Measurements from ENCODE around the gene MRPL22.
"Not testable (repeated sequence)": the region's sequence is repeated elsewhere in the genome, so short reads cannot be mapped to it uniquely, and the experiment has no call there.

MRPL22 gene

GRCh38 chr5:154966874-154967273, 26.0 kb downstream of the MRPL22 start:
- no peak for DNase-seq (ENCODE audit: low read depth, low spot score)
- CTCF ChIA-PET = interaction anchor here (0.8 to 9.8 kb wide), 5 partner anchors 11 to 180 kb away, joined by 3 to 56 read pairs (median 7); no protein-coding TSS in a partner anchor
- H3K4me3 ChIP-seq (ENCODE audit: low read depth, low read length) = no peak overlapping the region
- TF ChIP-seq CTCF (IDR thresholded peaks at IDR 0.05; ENCODE audit: insufficient read depth, low read length, missing control alignments) = no peak
- POLR2A ChIA-PET = no interaction called here

GRCh38 chr5:154967421-154968024, 26.6 kb downstream of the MRPL22 start:
- ChIA-PET POLR2A (no interaction called here), CTCF (interaction anchor here (0.8 to 9.8 kb wide), 6 partner anchors 8 to 179 kb away, joined by 3 to 56 read pairs (median 6); no protein-coding TSS in a partner anchor)
- TF ChIP-seq CTCF (IDR thresholded peaks at IDR 0.05; ENCODE audit: insufficient read depth, low read length, missing control alignments) = peak; percentile 43
- H3K4me3 ChIP-seq (ENCODE audit: low read depth, low read length) = no peak overlapping the region
- DNase-seq (ENCODE audit: low read depth, low spot score) = no peak

- no peak overlapping the region for H3K4me3 ChIP-seq (ENCODE audit: low read depth, low read length)
- ChIA-PET CTCF (interaction anchor here (1.0 to 9.8 kb wide), 6 partner anchors 9 to 169 kb away, joined by 3 to 56 read pairs (median 6); no protein-coding TSS in a partner anchor), POLR2A (no interaction called here)
- DNase-seq (ENCODE audit: low read depth, low spot score) = no peak
- no peak for TF ChIP-seq CTCF (IDR thresholded peaks at IDR 0.05; ENCODE audit: insufficient read depth, low read length, missing control alignments)
Observed at GRCh38 chr5:154968953-154969352, 28.1 kb downstream of the MRPL22 start.

GRCh38 chr5:154970759-154971158, 29.9 kb downstream of the MRPL22 start:
- no peak overlapping the region for H3K4me3 ChIP-seq (ENCODE audit: low read depth, low read length)
- ChIA-PET POLR2A (no interaction called here), CTCF (interaction anchor here (1.1 to 9.8 kb wide), 7 partner anchors 10 to 1854 kb away, joined by 3 to 123 read pairs (median 15); no protein-coding TSS in a partner anchor)
- no peak for TF ChIP-seq CTCF (IDR thresholded peaks at IDR 0.05; ENCODE audit: insufficient read depth, low read length, missing control alignments)
- DNase-seq (ENCODE audit: low read depth, low spot score) = no peak

GRCh38 chr5:154971501-154971900, 30.6 kb downstream of the MRPL22 start:
- no peak overlapping the region for H3K4me3 ChIP-seq (ENCODE audit: low read depth, low read length)
- POLR2A ChIA-PET = no interaction called here
- DNase-seq (ENCODE audit: low read depth, low spot score) = no peak
- no peak for TF ChIP-seq CTCF (IDR thresholded peaks at IDR 0.05; ENCODE audit: insufficient read depth, low read length, missing control alignments)
- CTCF ChIA-PET = interaction anchor here (0.9 to 9.8 kb wide), 17 partner anchors 11 to 1853 kb away, joined by 3 to 123 read pairs (median 6); no protein-coding TSS in a partner anchor

GRCh38 chr5:154972476-154973080, 31.7 kb downstream of the MRPL22 start:
- POLR2A ChIA-PET = no interaction called here
- no peak overlapping the region for H3K4me3 ChIP-seq (ENCODE audit: low read depth, low read length)
- CTCF ChIA-PET = interaction anchor here (0.8 to 9.8 kb wide), 34 partner anchors 8 to 1852 kb away, joined by 3 to 123 read pairs (median 4); no protein-coding TSS in a partner anchor
- TF ChIP-seq CTCF (IDR thresholded peaks at IDR 0.05; ENCODE audit: insufficient read depth, low read length, missing control alignments) = peak; percentile 56
- no peak for DNase-seq (ENCODE audit: low read depth, low spot score)

GRCh38 chr5:154976082-154976481, 35.2 kb downstream of the MRPL22 start:
- POLR2A ChIA-PET; H3K4me3 ChIP-seq (ENCODE audit: low read depth, low read length); DNase-seq (ENCODE audit: low read depth, low spot score): not testable (repeated sequence)
- CTCF ChIA-PET = interaction anchor here (1.1 to 1.4 kb wide), 3 partner anchors 11 to 171 kb away, joined by 4 to 7 read pairs (median 6); no protein-coding TSS in a partner anchor
